Measurements from ENCODE around the gene WNT6.
"Not testable (repeated sequence)": the region's sequence is repeated elsewhere in the genome, so short reads cannot be mapped to it uniquely, and the experiment has no call there.

Gene WNT6

GRCh38 chr2:218830526-218831306 is 28.9 kb upstream of the WNT6 start:
- no peak for DNase-seq

DNA sequence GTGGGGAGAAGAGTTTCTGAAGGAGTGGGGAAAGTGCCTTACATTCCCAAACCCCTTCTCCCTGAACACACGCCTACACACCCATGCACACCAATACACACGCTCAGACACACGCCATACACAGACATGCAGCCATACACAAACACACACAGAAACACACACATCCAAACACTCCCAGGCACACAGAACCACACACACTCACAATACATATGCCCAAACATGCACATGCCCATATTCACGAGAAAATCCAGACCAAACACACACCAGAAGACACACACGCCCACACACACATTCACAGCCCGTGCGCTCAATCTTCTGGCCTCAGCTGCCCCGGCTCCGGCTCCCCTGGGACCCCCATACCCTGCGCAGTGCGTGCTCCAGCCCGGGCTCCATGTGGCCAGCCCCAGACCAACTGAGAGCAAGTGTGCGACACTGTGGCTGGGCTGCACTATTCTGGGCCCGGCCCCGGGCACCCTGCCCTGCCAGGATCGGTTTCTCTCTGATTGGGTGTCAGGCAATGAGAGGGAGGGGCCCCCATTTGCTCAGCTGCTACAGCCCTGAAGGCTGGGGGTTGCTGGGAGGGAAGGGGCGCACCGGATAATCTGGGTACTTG is 28.1 kb upstream of the WNT6 start, which contains the start of gene PRKAG3:
PRKAG3 (minus strand) TSS at position 426 of the 613 bp plus-strand sequence.
- DNase-seq, result no peak

DNA sequence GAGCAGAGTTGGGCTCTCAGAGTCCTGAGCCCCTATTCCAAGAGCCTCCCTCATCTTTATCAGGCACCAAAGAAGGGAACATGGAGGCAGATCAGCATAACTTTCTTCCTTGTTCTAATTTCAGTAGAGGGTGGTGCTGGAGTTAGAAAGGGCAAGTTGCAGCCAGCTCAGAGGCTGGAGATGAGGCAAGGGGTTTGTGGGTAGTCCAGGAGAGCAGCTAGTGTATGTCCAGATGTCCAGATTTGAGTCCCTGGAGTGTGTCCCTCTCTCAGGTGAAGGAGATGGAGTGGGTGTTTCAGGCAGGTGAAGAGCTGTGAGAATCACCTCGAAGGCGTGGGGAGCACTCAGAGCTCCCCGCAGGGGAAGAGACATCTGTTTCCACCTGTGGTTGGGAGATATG is 27.5 kb upstream of the WNT6 start:
- DNase-seq, result no peak

- no peak for DNase-seq
Measured at GRCh38 chr2:218832520-218832919, 27.1 kb upstream of the WNT6 start.

DNA sequence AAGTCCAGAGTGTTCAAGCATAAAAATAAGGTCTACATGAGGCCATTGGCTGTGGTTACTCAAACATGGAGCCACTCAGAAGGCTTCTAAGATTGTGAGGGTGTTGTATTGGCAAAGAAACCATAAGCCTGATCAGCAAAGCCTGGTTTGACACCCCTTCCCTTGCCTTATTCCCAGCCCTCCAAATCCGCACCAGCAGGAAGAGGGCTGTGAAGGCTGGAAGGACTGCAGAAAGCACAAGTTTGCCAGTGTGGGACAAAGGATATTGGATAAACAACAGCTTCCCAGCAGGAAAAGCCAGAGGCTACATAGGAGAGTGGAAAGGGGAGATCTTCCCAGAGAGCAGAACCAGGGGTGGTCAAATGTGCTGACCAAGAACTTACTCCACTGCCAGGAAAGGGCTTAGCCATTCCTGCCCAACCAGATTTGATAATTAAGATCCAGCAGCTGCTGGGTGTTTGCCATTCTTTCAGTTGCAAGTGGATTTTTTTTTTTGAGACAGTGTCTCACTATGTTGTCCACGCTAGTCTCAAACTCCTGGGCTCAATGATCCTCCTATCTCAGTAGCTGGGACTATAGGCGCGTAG is 26.5 kb upstream of the WNT6 start:
- DNase-seq, result no peak

- DNase-seq, result no peak
Measured at GRCh38 chr2:218834685-218835084, 24.9 kb upstream of the WNT6 start.

DNA sequence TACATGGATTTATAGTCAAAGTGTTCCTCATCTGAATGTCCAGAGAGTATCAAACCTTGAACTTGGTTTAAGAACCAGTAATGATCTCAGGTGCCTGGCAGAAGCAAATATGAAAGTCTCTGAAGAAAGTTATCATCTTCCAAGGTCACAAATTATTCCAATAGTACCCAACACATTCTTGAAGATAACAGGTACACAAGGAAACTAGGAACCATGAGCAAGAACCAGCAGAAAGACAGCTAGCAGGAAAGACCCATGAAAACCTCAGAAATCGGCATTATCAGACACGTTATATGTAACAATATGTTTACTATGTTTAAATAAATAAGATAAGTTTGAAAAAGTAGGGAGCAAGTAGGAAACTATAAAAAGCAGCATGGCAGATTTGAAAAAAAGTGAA is 22.1 kb upstream of the WNT6 start:
- no peak for DNase-seq

- DNase-seq, result no peak
Measured at GRCh38 chr2:218839430-218839829, 20.2 kb upstream of the WNT6 start.

DNA sequence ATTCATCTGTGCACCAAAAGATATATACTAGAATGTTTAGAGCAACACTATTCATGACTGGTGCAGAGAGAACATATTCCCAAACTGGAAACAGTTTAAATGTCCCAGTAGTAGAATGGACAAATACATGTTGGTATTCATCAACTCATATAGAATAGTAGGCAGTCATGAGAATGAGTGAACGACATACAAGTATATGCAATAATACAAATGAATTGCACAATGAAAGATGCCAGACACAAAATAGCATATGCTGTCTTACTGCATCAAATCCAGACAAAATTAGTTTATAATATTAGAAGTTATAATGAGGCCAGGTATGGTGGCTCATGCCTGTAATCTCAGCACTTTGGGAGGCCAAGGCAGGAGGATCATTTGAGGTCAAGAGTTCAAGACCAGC is 19.7 kb upstream of the WNT6 start:
- no peak for DNase-seq

DNA sequence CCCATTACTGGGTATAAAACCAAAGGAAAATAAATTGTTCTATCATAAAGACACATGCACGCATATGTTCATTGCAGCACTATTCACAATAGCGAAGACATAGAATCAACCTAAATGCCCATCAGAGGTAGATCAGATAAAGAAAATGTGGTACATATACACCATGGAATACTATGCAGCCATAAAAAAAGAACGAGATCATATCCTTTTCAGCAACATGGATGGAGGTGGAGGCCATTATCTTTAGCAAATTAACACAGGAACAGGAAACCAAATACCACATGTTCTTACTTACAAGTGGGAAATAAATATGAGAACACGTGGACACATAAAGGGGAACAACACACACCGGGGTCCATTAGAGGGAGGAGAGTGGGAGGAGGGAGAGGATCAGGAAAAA is 15.3 kb upstream of the WNT6 start:
- DNase-seq, result not testable (repeated sequence)

GRCh38 chr2:218846963-218847362 is 12.6 kb upstream of the WNT6 start:
- DNase-seq, result not testable (repeated sequence)

- no peak for DNase-seq
Measured at GRCh38 chr2:218849721-218850120, 9.9 kb upstream of the WNT6 start.

- DNase-seq, result no peak
Measured at GRCh38 chr2:218850796-218851195, 8.8 kb upstream of the WNT6 start.

DNA sequence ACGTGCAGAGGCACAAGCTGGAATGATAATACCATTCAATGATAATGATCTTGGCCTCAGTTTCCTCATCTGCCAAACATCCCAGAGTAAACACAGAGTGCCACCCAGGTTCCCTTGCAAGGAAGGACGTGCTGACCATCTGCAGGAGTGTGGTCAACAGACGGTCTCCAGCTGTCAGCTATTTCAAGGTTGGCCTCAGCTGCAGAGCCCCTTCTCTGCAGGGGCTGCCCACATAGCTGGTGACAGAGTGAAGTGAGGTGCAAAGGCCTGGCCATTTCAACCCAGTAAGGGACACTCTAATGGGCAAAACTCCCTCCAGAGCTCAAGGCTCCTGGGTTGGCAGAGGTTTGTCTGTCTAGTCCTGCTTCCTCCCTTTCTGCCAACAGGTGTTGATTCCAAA is 8.3 kb upstream of the WNT6 start:
- DNase-seq, result no peak

GRCh38 chr2:218852911-218853667 is 6.5 kb upstream of the WNT6 start:
- peak in 25 of 51 donors; percentile 5 to 58 (median 25) for DNase-seq

DNA sequence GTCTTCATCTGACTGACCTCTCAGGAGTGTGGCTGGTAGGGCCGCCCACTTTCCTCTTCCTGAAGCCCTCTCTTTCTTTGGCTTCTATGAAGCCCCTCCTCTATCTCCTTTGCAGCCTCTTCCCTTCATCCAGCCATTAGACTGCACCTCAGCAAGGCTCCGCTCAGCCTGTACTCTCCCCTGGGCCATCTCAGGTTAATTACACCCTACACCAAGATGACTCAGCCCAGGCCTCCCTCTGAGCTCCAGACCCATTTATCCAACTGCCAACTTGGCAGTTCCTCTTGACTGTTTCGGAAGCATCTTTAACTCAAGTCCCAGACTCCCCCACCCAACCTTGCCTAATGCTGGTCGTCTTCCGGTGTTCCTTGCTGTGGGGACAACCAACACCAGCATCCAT is 5.8 kb upstream of the WNT6 start:
- DNase-seq, result no peak

DNA sequence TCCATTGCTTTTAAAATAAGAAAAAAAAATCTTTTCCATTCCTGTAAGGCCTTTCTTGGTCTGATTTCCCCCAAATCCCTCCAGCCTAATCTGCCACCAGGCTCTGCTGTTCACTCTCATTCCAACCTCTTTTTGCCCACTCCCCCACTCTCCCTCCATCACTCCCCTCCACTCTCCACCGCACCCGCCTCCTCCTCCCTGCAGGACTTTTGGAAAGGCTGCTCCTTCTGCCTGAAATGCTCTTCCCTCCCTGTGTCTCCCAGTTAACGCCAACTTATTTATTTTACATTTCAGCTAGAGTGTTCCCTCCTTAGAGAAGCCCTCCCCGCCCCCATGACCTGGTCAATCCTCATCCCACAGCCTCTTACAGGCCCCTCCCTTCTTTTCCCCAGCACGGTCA is 4.7 kb upstream of the WNT6 start:
- no peak for DNase-seq

- DNase-seq, result no peak
Measured at GRCh38 chr2:218855305-218856166, 4.1 kb upstream of the WNT6 start.

DNA sequence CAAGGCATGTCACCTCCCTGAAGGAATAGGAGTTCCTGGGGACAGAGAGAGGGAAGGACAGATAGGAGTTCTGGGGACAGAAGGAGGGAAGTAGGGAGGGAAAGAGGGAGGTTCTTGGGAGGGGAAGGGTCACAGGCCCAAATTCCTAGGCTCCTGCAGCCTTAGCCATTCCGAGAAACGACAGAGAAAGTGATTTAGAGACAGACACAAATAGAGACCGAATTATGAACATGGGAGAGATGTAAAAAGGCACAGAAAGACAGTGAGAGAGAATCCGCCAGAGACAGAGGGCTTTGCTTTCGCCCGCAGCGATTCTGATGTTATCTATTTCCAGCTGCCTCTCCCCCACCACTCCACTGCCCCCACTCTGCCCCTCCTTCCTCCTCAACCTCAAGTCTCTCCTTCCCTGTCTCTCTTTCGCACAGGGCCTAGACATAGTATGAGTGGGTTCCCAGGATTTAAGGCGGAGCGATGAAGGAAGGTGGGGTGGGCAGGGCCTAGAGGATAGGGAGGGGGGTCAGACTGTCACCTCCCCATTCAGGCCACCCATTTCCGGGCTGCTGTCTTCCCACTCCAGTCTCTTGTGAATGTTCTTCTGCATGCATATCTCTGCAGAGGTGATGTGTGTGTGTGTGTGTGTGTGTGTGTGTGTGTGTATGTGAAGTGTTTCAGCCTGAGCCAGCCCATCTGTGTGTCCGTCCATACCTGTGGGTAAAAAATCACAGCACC is 3.3 kb upstream of the WNT6 start:
- no peak for DNase-seq

- DNase-seq, result no peak
Measured at GRCh38 chr2:218856896-218857243, 2.7 kb upstream of the WNT6 start.
